RWPE1 (cell line): ENCODE data around the gene RFC2.

Experiments used
- CTCF ChIA-PET: fragments of 350-600 bp; sonication (Branson Sonifier 250); formaldehyde crosslinking; extraction: SDS; loops from one replicate; lab custom pipeline; 2021; lab: Yijun Ruan, JAX
- POLR2A ChIA-PET: fragments of 400-600 bp; formaldehyde crosslinking; extraction: SDS; loops from one replicate; lab custom pipeline; 2020; ENCODE audit warnings: antibody characterized with exemption; ENCODE audit not compliant: low non-redundant PET; lab: Yijun Ruan, JAX
- DNase-seq: peaks from one replicate; pipeline ENCODE4 v3.0.0; 2012; ENCODE audit warnings: low spot score
- H3K27ac ChIP-seq: fragments of 450-650 bp; 2 replicates; pipeline ENCODE4 v1.5.1; 2017
- CTCF ChIP-seq: fragments of 450-650 bp; conservative IDR thresholded peaks from 2 replicates; pipeline ENCODE4 v1.5.1; 2017; ENCODE audit warnings: low read depth, mild to moderate bottlenecking

The RFC2 gene

GRCh38 chr7:74222851-74223710 is 31.1 kb downstream of the RFC2 start:
- no peak for TF ChIP-seq CTCF
- no peak for DNase-seq
- POLR2A ChIA-PET: no interaction called here
- H3K27ac ChIP-seq: peak overlapping the region; percentile 58
- CTCF ChIA-PET: interaction anchor here (1.0 kb wide), 1 partner anchor 17 kb away, joined by 3 read pairs; no protein-coding TSS in a partner anchor

DNA sequence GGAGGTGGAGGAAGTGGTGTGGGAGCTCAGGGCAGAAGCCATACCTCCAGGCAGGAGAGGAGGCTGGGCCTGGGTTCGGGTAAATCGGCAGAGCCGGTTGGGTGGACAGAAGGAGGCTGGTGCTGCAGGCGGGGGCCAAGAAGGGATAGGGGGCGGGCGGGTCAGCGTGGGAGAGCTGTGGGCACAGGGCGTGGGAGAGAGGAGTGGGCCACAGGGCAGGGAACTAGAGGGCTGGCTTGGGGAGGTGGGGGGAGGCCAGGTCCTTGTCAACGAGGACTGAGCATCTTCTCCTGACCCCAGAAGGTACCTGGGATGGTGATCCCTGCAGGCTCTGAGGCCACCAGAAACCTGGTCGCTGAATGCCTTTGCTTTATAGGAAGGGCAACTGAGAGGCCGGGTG is 32.5 kb downstream of the RFC2 start:
- no peak overlapping the region for H3K27ac ChIP-seq
- ChIA-PET CTCF (no interaction called here), POLR2A (interaction anchor here (0.6 kb wide), 1 partner anchor 173 kb away, joined by 3 read pairs; no protein-coding TSS in a partner anchor)

DNA sequence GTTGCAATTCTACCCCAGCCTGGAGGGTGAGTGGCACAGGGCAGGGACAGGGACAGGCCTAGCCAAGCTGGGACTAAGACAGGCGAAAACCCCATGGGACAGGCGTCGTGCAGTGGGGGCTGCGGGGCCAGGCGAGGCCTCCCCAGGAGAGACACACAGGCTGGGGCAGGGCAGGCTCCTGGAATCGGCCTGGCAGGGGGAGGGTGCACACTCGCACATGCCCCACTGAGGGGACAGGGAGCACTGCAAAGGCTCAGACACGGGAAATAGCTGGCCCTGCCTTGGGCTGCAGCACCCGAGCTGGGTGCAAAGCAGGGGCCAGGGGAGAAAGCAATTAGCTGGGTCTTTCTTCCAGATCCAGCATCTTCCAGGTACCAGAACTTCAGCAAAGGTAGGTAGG is 34.0 kb downstream of the RFC2 start:
- ChIA-PET POLR2A (no interaction called here), CTCF (interaction anchor here (0.5 to 1.1 kb wide), 2 partner anchors 13 to 400 kb away, joined by 3 read pairs; no protein-coding TSS in a partner anchor)
- H3K27ac ChIP-seq: peak overlapping the region; percentile 41
- TF ChIP-seq CTCF: no peak
- no peak for DNase-seq

More for the DNA sequence above, 32.5 kb downstream of the RFC2 start:
- no peak for TF ChIP-seq CTCF
- DNase-seq: no peak

DNA sequence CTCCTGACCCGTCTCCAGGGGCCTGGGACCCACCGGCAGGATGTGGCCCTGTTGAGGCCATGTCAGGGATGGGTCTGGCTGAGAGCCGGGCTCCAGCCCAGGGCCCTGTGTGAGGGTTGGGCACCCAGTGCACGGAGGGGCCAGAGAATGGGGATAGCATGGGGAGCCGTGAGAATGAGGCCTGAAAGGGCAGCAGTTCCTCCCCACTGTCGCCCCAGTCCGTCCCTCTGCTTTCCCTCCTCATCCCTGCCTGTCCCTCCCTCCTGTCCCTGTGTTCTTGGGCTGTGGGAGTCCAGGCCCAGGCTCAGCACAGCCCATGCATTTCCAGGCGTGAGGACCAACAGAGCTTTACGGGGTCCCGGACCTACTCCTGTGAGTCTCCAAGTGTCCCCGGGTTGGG is 34.8 kb downstream of the RFC2 start:
- no peak for DNase-seq
- TF ChIP-seq CTCF: no peak
- CTCF ChIA-PET: no interaction called here
- peak overlapping the region; percentile 41 for H3K27ac ChIP-seq
- POLR2A ChIA-PET: no interaction called here

DNA sequence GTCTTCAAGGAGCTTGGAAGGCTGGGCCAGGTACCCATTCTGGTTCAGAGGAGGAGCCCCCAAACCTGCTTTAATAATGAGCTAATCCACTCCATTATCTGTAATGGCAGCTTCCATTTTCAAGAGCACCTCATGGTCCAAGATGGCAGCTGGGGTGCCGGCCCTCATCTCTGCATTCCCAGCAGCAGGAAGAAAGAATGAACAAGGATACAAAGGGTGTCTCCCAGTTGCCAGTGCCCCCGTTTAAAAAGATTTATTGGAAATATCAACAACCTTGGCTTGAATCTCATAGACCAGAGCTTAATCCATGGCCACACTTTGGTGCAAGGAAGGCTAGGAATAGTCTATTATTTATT is 35.9 kb downstream of the RFC2 start:
- no peak overlapping the region for H3K27ac ChIP-seq
- ChIA-PET POLR2A (interaction anchor here (0.9 kb wide), 1 partner anchor 182 kb away, joined by 3 read pairs; no protein-coding TSS in a partner anchor), CTCF (interaction anchor here (1.2 kb wide), 1 partner anchor 12 kb away, joined by 4 read pairs; no protein-coding TSS in a partner anchor)
- TF ChIP-seq CTCF: no peak
- DNase-seq: no peak

- peak overlapping the region; percentile 15; the same call in 1 of the 2 replicates for H3K27ac ChIP-seq
- CTCF ChIA-PET: interaction anchor here (1.2 kb wide), 1 partner anchor 11 kb away, joined by 4 read pairs; no protein-coding TSS in a partner anchor
- no peak for DNase-seq
- no peak for TF ChIP-seq CTCF
- POLR2A ChIA-PET: interaction anchor here (0.9 kb wide), 1 partner anchor 183 kb away, joined by 3 read pairs; no protein-coding TSS in a partner anchor
Measured at GRCh38 chr7:74217455-74218342, 36.5 kb downstream of the RFC2 start.
